HEK293 (cell line): ENCODE data around the gene DDOST.
A peak's percentile ranks its signal among the peaks of the same experiment; 100 is the strongest.

Source experiments
- CTCF ChIA-PET: fragments of 350-600 bp; formaldehyde crosslinking; extraction: SDS; loops from one replicate; lab custom pipeline; 2021; ENCODE audit warnings: antibody characterized with exemption; lab: Yijun Ruan, JAX
- POLR2A ChIA-PET: fragments of 300-600 bp; formaldehyde crosslinking; extraction: SDS; loops from one replicate; lab custom pipeline; 2020; ENCODE audit warnings: antibody characterized with exemption, inconsistent platforms; lab: Yijun Ruan, JAX
- H3K27ac ChIP-seq: fragments of 200-500 bp; sonication (Bioruptor generic); 2 replicates; pipeline ENCODE4 v1.5.1; 2014; ENCODE audit warnings: low read depth, low read length, control low read depth, inconsistent platforms; ENCODE audit errors: extremely low read depth
- H3K36me3 ChIP-seq, 2 experiments: fragments of 200-500 bp in 1 of 2; sonication (Bioruptor generic) in 1 of 2; 1 replicate in 1 of 2; 2 replicates in 1 of 2; pipeline ENCODE4 v1.5.1; 2014 to 2017; ENCODE audit warnings: inconsistent platforms in 2 of 2, low read length in 2 of 2; ENCODE audit not compliant: control insufficient read depth in 2 of 2, insufficient read depth in 1 of 2
- H3K4me1 ChIP-seq: fragments of 200-500 bp; sonication (Bioruptor generic); 2 replicates; pipeline ENCODE4 v1.5.1; 2014; ENCODE audit warnings: mild to moderate bottlenecking, low read length, inconsistent platforms; ENCODE audit not compliant: control insufficient read depth, insufficient read depth
- H3K4me3 ChIP-seq: 2 replicates; pipeline ENCODE4 v1.5.1; 2011; ENCODE audit warnings: low read depth, mild to moderate bottlenecking, control low read depth, low read length, moderate library complexity
- H3K9me3 ChIP-seq: fragments of 200-500 bp; sonication (Bioruptor generic); 2 replicates; pipeline ENCODE4 v1.5.1; 2014; ENCODE audit warnings: low read depth, low read length, inconsistent platforms; ENCODE audit not compliant: control insufficient read depth, insufficient read depth
- EGR2 ChIP-seq: fragments of 450-650 bp; formaldehyde crosslinking; IDR thresholded peaks from 2 replicates; pipeline ENCODE4 v1.5.1; 2016; ENCODE audit warnings: low read depth, missing biosample characterization, missing genetic modification characterization
- GLIS1 ChIP-seq: fragments of 450-650 bp; formaldehyde crosslinking; IDR thresholded peaks from 2 replicates; pipeline ENCODE4 v1.5.1; 2016; ENCODE audit warnings: missing biosample characterization, missing genetic modification characterization
- GLIS2 ChIP-seq: fragments of 450-650 bp; formaldehyde crosslinking; IDR thresholded peaks from 2 replicates; pipeline ENCODE4 v1.5.1; 2016; ENCODE audit warnings: missing biosample characterization, missing genetic modification characterization
- KLF1 ChIP-seq: fragments of 450-650 bp; formaldehyde crosslinking; IDR thresholded peaks from 2 replicates; pipeline ENCODE4 v1.5.1; 2016; ENCODE audit warnings: missing biosample characterization, missing genetic modification characterization
- OSR2 ChIP-seq: fragments of 450-650 bp; formaldehyde crosslinking; IDR thresholded peaks from 2 replicates; pipeline ENCODE4 v1.5.1; 2016; ENCODE audit warnings: missing biosample characterization, missing genetic modification characterization
- PRDM2 ChIP-seq: fragments of 450-650 bp; formaldehyde crosslinking; IDR thresholded peaks from 2 replicates; pipeline ENCODE4 v1.5.1; 2016; ENCODE audit warnings: missing biosample characterization, missing genetic modification characterization, borderline replicate concordance
- SP3 ChIP-seq: fragments of 450-650 bp; formaldehyde crosslinking; IDR thresholded peaks from 2 replicates; pipeline ENCODE4 v1.5.1; 2016; ENCODE audit warnings: missing biosample characterization, missing genetic modification characterization
- ZBTB49 ChIP-seq: fragments of 450-650 bp; formaldehyde crosslinking; IDR thresholded peaks from 2 replicates; pipeline ENCODE4 v1.5.1; 2016; ENCODE audit warnings: missing biosample characterization, missing genetic modification characterization, low read depth
- ZFHX2 ChIP-seq: fragments of 450-650 bp; formaldehyde crosslinking; conservative IDR thresholded peaks from 2 replicates; pipeline ENCODE4 v1.5.1; 2016; ENCODE audit warnings: missing biosample characterization, missing genetic modification characterization
- ZFP41 ChIP-seq: fragments of 450-650 bp; formaldehyde crosslinking; IDR thresholded peaks from 2 replicates; pipeline ENCODE4 v1.5.1; 2016; ENCODE audit warnings: missing biosample characterization, missing genetic modification characterization, borderline replicate concordance
- ZNF10 ChIP-seq: fragments of 450-650 bp; formaldehyde crosslinking; IDR thresholded peaks from 2 replicates; pipeline ENCODE4 v1.5.1; 2017; ENCODE audit warnings: missing biosample characterization, missing genetic modification characterization
- ZNF133 ChIP-seq: fragments of 450-650 bp; formaldehyde crosslinking; IDR thresholded peaks from 2 replicates; pipeline ENCODE4 v1.5.1; 2016; ENCODE audit warnings: missing biosample characterization, missing genetic modification characterization
- ZNF148 ChIP-seq: fragments of 450-650 bp; formaldehyde crosslinking; IDR thresholded peaks from 2 replicates; pipeline ENCODE4 v1.5.0; 2017; ENCODE audit warnings: missing biosample characterization, missing genetic modification characterization, borderline replicate concordance
- ZNF19 ChIP-seq: fragments of 450-650 bp; formaldehyde crosslinking; IDR thresholded peaks from 2 replicates; pipeline ENCODE4; 2016; ENCODE audit warnings: missing biosample characterization, missing genetic modification characterization, low read depth
- ZNF202 ChIP-seq: fragments of 450-650 bp; formaldehyde crosslinking; IDR thresholded peaks from 2 replicates; pipeline ENCODE4 v1.5.1; 2016; ENCODE audit warnings: missing biosample characterization, missing genetic modification characterization, borderline replicate concordance
- ZNF335 ChIP-seq: fragments of 450-650 bp; formaldehyde crosslinking; conservative IDR thresholded peaks from 2 replicates; pipeline ENCODE4 v1.5.1; 2016; ENCODE audit warnings: missing biosample characterization, missing genetic modification characterization
- ZNF433 ChIP-seq: fragments of 450-650 bp; formaldehyde crosslinking; IDR thresholded peaks from 2 replicates; pipeline ENCODE4 v1.5.1; 2016; ENCODE audit warnings: missing biosample characterization, missing genetic modification characterization, low read depth
- ZNF530 ChIP-seq: fragments of 450-650 bp; formaldehyde crosslinking; IDR thresholded peaks from 2 replicates; pipeline ENCODE4 v1.5.1; 2016; ENCODE audit warnings: low read depth, missing biosample characterization, missing genetic modification characterization
- ZNF555 ChIP-seq: fragments of 450-650 bp; formaldehyde crosslinking; conservative IDR thresholded peaks from 2 replicates; pipeline ENCODE4 v1.5.1; 2017; ENCODE audit warnings: missing biosample characterization, mild to moderate bottlenecking, missing genetic modification characterization, inconsistent platforms
- ZNF561 ChIP-seq: fragments of 450-650 bp; IDR thresholded peaks from 2 replicates; pipeline ENCODE4 v1.5.1; 2018; ENCODE audit warnings: missing biosample characterization, missing genetic modification characterization, borderline replicate concordance
- ZNF624 ChIP-seq: fragments of 450-650 bp; formaldehyde crosslinking; IDR thresholded peaks from 2 replicates; pipeline ENCODE4 v1.5.1; 2017; ENCODE audit warnings: missing biosample characterization, missing genetic modification characterization
- ZNF660 ChIP-seq: fragments of 450-650 bp; IDR thresholded peaks from 2 replicates; pipeline ENCODE4 v1.5.1; 2018; ENCODE audit warnings: missing biosample characterization, mild to moderate bottlenecking, missing genetic modification characterization
- ZNF830 ChIP-seq: fragments of 450-650 bp; IDR thresholded peaks from 2 replicates; pipeline ENCODE4 v1.5.0; 2018; ENCODE audit warnings: missing biosample characterization, missing genetic modification characterization, low read depth, mild to moderate bottlenecking, moderate library complexity
- ZXDB ChIP-seq: fragments of 450-650 bp; formaldehyde crosslinking; IDR thresholded peaks from 2 replicates; pipeline ENCODE4 v1.5.1; 2016; ENCODE audit warnings: missing biosample characterization, missing genetic modification characterization

DDOST gene

GRCh38 chr1:20634065-20634593 lies 27.0 kb downstream of the DDOST start:
- Histone ChIP-seq H3K4me3 (peak overlapping the region; percentile 81), H3K4me1 (no peaks in the 10 kb centered on the region), H3K36me3 (peaks cover 5 to 26% of the 10 kb centered on the region in 2 experiments; a peak in 2 of 3 replicates), H3K27ac (peak overlapping the region; percentile 61), H3K9me3 (no peaks in the 10 kb centered on the region)
- TF ChIP-seq OSR2 (tag by site-specific recombination), result no peak
- TF ChIP-seq ZFP41, result no peak
- TF ChIP-seq PRDM2 (tag by site-specific recombination), result no peak
- TF ChIP-seq ZNF561 (tag by site-specific recombination), result no peak
- TF ChIP-seq ZNF133 (tag by site-specific recombination), result no peak
- no peak for TF ChIP-seq ZBTB49 (tag by site-specific recombination)
- no peak for TF ChIP-seq ZNF148 (tag by site-specific recombination)
- 0 out of 2 replicates have a peak, but pooled peaks have one; percentile 14 for TF ChIP-seq SP3 (tag by site-specific recombination)
- TF ChIP-seq ZNF660 (tag by site-specific recombination), result no peak
- TF ChIP-seq GLIS1 (tag by site-specific recombination), result no peak
- TF ChIP-seq ZNF19 (tag by site-specific recombination), result no peak
- TF ChIP-seq GLIS2 (tag by site-specific recombination), result no peak
- TF ChIP-seq ZNF433 (tag by site-specific recombination), result no peak
- TF ChIP-seq ZNF202 (tag by site-specific recombination), result no peak
- no peak for TF ChIP-seq KLF1
- TF ChIP-seq ZNF530 (tag by site-specific recombination), result no peak
- no peak for TF ChIP-seq ZNF555 (tag by site-specific recombination)
- TF ChIP-seq ZNF335, result peak; percentile 88
- no peak for TF ChIP-seq EGR2 (tag by site-specific recombination)
- no peak for TF ChIP-seq ZNF624
- TF ChIP-seq ZXDB (tag by site-specific recombination), result no peak
- no peak for TF ChIP-seq ZNF830
- peak; percentile 75 for TF ChIP-seq ZNF10 (tag by site-specific recombination)
- TF ChIP-seq ZFHX2, result no peak
- POLR2A ChIA-PET, result interaction anchor here (0.5 to 3.0 kb wide), 18 partner anchors 12 to 152 kb away, joined by 3 to 24 read pairs (median 4); partner anchors contain the start of genes CDA, DDOST and MUL1
- CTCF ChIA-PET, result interaction anchor here (0.6 to 6.9 kb wide), 30 partner anchors 8 to 421 kb away, joined by 3 to 105 read pairs (median 4); partner anchors contain the start of gene DDOST
